Caco-2 (cell line): ENCODE results near the gene NR6A1. TPM values are rescaled to one million over a fixed set of nuclear protein-coding genes. Genes with fewer than 3 reads are reported as not detected.

ENCODE experiments used
- BruUV-seq: library from RNA; stranded (reverse); fragments of 400-500 nt; replicated peaks from 2 replicates; lab custom pipeline; 2021; lab: Mats Ljungman, UMichigan
- CTCF ChIA-PET: fragments of 300-600 bp; sonication (Branson Sonifier 250); formaldehyde crosslinking; loops from one replicate; lab custom pipeline; 2022; ENCODE audit warnings: antibody characterized with exemption; lab: Charles Lee
- POLR2A ChIA-PET: fragments of 300-600 bp; sonication (Branson Sonifier 250); formaldehyde crosslinking; loops from one replicate; lab custom pipeline; 2022; ENCODE audit warnings: antibody characterized with exemption; lab: Charles Lee
- DNase-seq, 2 experiments: peaks; one replicate each; pipeline versions ENCODE4 v3.0.0 to v3.0.0-alpha.2; 2020 to 2022
- H3K27me3 ChIP-seq: replicated peaks from 2 replicates; pipeline ENCODE4 v1.6.0; 2011; ENCODE audit warnings: low read length; ENCODE audit not compliant: control insufficient read depth, insufficient read depth
- H3K36me3 ChIP-seq: 2 replicates; pipeline ENCODE4 v1.5.1; 2011; ENCODE audit warnings: low read length; ENCODE audit not compliant: control insufficient read depth, insufficient read depth
- H3K4me1 ChIP-seq: fragments of 250-450 bp; sonication (Bioruptor Pico); 2 replicates; pipeline ENCODE4 v1.5.1; 2020; ENCODE audit warnings: mild to moderate bottlenecking
- H3K4me3 ChIP-seq: 2 replicates; pipeline ENCODE4 v1.5.1; 2011; ENCODE audit warnings: low read depth, mild to moderate bottlenecking, control low read depth, low read length
- H3K9me3 ChIP-seq: fragments of 250-450 bp; sonication (Bioruptor Pico); 2 replicates; pipeline ENCODE4 v1.5.1; 2020; ENCODE audit warnings: mild to moderate bottlenecking, moderate library complexity
- H3K27ac Mint-ChIP-seq: one replicate; pipeline ENCODE4 v1.8.0; 2022; ENCODE audit warnings: mixed read lengths; ENCODE audit not compliant: unreplicated experiment
- H3K27me3 Mint-ChIP-seq: one replicate; pipeline ENCODE4 v1.8.0; 2022; ENCODE audit warnings: mixed read lengths; ENCODE audit not compliant: insufficient read depth, unreplicated experiment
- H3K36me3 Mint-ChIP-seq: one replicate; pipeline ENCODE4 v1.8.0; 2022; ENCODE audit warnings: mild to moderate bottlenecking, mixed read lengths; ENCODE audit not compliant: insufficient read depth, unreplicated experiment
- H3K4me1 Mint-ChIP-seq: one replicate; pipeline ENCODE4 v1.8.0; 2022; ENCODE audit warnings: low read depth, mixed read lengths; ENCODE audit not compliant: unreplicated experiment
- H3K4me3 Mint-ChIP-seq: one replicate; pipeline ENCODE4 v1.8.0; 2022; ENCODE audit warnings: mild to moderate bottlenecking, moderate library complexity, mixed read lengths; ENCODE audit not compliant: unreplicated experiment
- H3K9me3 Mint-ChIP-seq: one replicate; pipeline ENCODE4 v1.8.0; 2022; ENCODE audit warnings: mixed read lengths; ENCODE audit not compliant: unreplicated experiment
- CTCF ChIP-seq, 2 experiments: fragments of 200-600 bp in 1 of 2; IDR thresholded peaks; 1 replicate in 1 of 2; 2 replicates in 1 of 2; pipeline versions ENCODE4 v1.5.1 to v1.8.0; 2011 to 2022; ENCODE audit warnings: antibody characterized with exemption in 1 of 2, control low read depth in 1 of 2, inconsistent platforms in 1 of 2, low read depth in 1 of 2, low read length in 1 of 2, mild to moderate bottlenecking in 1 of 2, moderate library complexity in 1 of 2; ENCODE audit not compliant: insufficient read depth in 1 of 2, severe bottlenecking in 1 of 2, unreplicated experiment in 1 of 2
- intact Hi-C: fragments of 100-400 bp; cut with micrococcal nuclease; formaldehyde crosslinking; loops from one replicate; pipeline ENCODE4 v1.10.0; 2022; ENCODE audit not compliant: unreplicated experiment
- total RNA-seq: library from RNA; stranded (reverse); gene quantifications from 2 replicates; pipeline ENCODE4 v1.2.3, GENCODE V29; 2022

The NR6A1 gene
- total RNA-seq, 1 experiment from 2014 or later, result 33.6 TPM

GRCh38 chr9:124742940-124743339 is 28.2 kb downstream of the NR6A1 start:
- no peaks in the 10 kb centered on the region for H3K4me1 Mint-ChIP-seq
- H3K9me3 Mint-ChIP-seq, result no peaks in the 10 kb centered on the region
- TF ChIP-seq CTCF (IDR thresholded peaks at IDR 0.05; ENCODE audit: insufficient read depth in 1 of 2, low read depth in 1 of 2, low read length in 1 of 2, severe bottlenecking in 1 of 2, unreplicated experiment in 1 of 2), result no peak
- no peaks in the 10 kb centered on the region for H3K36me3 ChIP-seq
- H3K36me3 Mint-ChIP-seq, result no peaks in the 10 kb centered on the region
- no peak for DNase-seq
- BruUV-seq, result no TSS peak
- ChIA-PET POLR2A (no interaction called here), CTCF (no interaction called here)
- no peaks in the 10 kb centered on the region for H3K27me3 Mint-ChIP-seq
- no peak overlapping the region for H3K27ac Mint-ChIP-seq
- intact Hi-C loops, result no loop called here
- no peaks in the 10 kb centered on the region; the same call in 1 of the 2 replicates for H3K9me3 ChIP-seq
- H3K27me3 ChIP-seq, result no peaks in the 10 kb centered on the region
- no peak overlapping the region for H3K4me3 ChIP-seq
- H3K4me1 ChIP-seq, result no peaks in the 10 kb centered on the region
- H3K4me3 Mint-ChIP-seq, result no peak overlapping the region

GRCh38 chr9:124741662-124742061 is 29.4 kb downstream of the NR6A1 start:
- Histone ChIP-seq H3K4me1 (no peaks in the 10 kb centered on the region), H3K27me3 (no peaks in the 10 kb centered on the region), H3K36me3 (no peaks in the 10 kb centered on the region), H3K4me3 (no peak overlapping the region), H3K9me3 (no peaks in the 10 kb centered on the region; the same call in 1 of the 2 replicates)
- no TSS peak for BruUV-seq
- no peak for TF ChIP-seq CTCF (IDR thresholded peaks at IDR 0.05; ENCODE audit: insufficient read depth in 1 of 2, low read depth in 1 of 2, low read length in 1 of 2, severe bottlenecking in 1 of 2, unreplicated experiment in 1 of 2)
- POLR2A ChIA-PET, result no interaction called here
- no peaks in the 10 kb centered on the region for H3K4me1 Mint-ChIP-seq
- H3K36me3 Mint-ChIP-seq, result no peaks in the 10 kb centered on the region
- H3K9me3 Mint-ChIP-seq, result no peaks in the 10 kb centered on the region
- H3K27me3 Mint-ChIP-seq, result no peaks in the 10 kb centered on the region
- no peak overlapping the region for H3K4me3 Mint-ChIP-seq
- intact Hi-C loops, result no loop called here
- no peak overlapping the region for H3K27ac Mint-ChIP-seq
- no peak for DNase-seq
- CTCF ChIA-PET, result no interaction called here

- Histone ChIP-seq H3K9me3 (no peaks in the 10 kb centered on the region; the same call in 1 of the 2 replicates), H3K36me3 (no peaks in the 10 kb centered on the region), H3K4me3 (no peak overlapping the region), H3K4me1 (no peaks in the 10 kb centered on the region), H3K27me3 (no peaks in the 10 kb centered on the region)
- DNase-seq, result no peak
- H3K27me3 Mint-ChIP-seq, result no peaks in the 10 kb centered on the region
- no peak overlapping the region for H3K27ac Mint-ChIP-seq
- CTCF ChIA-PET, result no interaction called here
- POLR2A ChIA-PET, result no interaction called here
- no peaks in the 10 kb centered on the region for H3K36me3 Mint-ChIP-seq
- TF ChIP-seq CTCF (IDR thresholded peaks at IDR 0.05; ENCODE audit: insufficient read depth in 1 of 2, low read depth in 1 of 2, low read length in 1 of 2, severe bottlenecking in 1 of 2, unreplicated experiment in 1 of 2), result no peak
- no peak overlapping the region for H3K4me3 Mint-ChIP-seq
- H3K4me1 Mint-ChIP-seq, result no peaks in the 10 kb centered on the region
- no TSS peak for BruUV-seq
- H3K9me3 Mint-ChIP-seq, result no peaks in the 10 kb centered on the region
- intact Hi-C loops, result no loop called here
Measured at GRCh38 chr9:124741149-124741548, 30.0 kb downstream of the NR6A1 start.
